ENCODE data around the gene ANKRD27.

Gene ANKRD27

GRCh38 chr19:32675720-32676185 lies 773 bp upstream of the ANKRD27 start, which contains the start of gene RGS9BP (continued):
- TF ChIP-seq TSHZ1 (tag by site-specific recombination; IDR thresholded peaks at IDR 0.05; ENCODE audit: borderline replicate concordance) (no peak), ZNF529 (tag by site-specific recombination; IDR thresholded peaks at IDR 0.05; ENCODE audit: insufficient replicate concordance) (no peak), ZBTB8A (tag by site-specific recombination; IDR thresholded peaks at IDR 0.05) (peak; percentile 77; the same call in 1 of the 2 replicates), ZNF211 (tag by site-specific recombination; IDR thresholded peaks at IDR 0.05; ENCODE audit: low read depth) (no peak), ZSCAN16 (tag by site-specific recombination; IDR thresholded peaks at IDR 0.05) (peak; percentile 17; the same call in 1 of the 2 replicates), ZNF747 (tag by site-specific recombination; IDR thresholded peaks at IDR 0.05) (no peak), ZNF10 (tag by site-specific recombination; IDR thresholded peaks at IDR 0.05) (peak; percentile 50; the same call in 1 of the 2 replicates), ZNF707 (tag by site-specific recombination; IDR thresholded peaks at IDR 0.05) (no peak), ZNF223 (tag by site-specific recombination; IDR thresholded peaks at IDR 0.05) (no peak), ZNF473 (tag by site-specific recombination; IDR thresholded peaks at IDR 0.05) (no peak), ZNF585B (tag by site-specific recombination; IDR thresholded peaks at IDR 0.05) (no peak), ZSCAN23 (tag by site-specific recombination; IDR thresholded peaks at IDR 0.05) (no peak), PRDM1 (tag by site-specific recombination; IDR thresholded peaks at IDR 0.05) (no peak), ZNF174 (tag by site-specific recombination; IDR thresholded peaks at IDR 0.05) (no peak), BCL11A (tag by site-specific recombination; IDR thresholded peaks at IDR 0.05; ENCODE audit: low read depth) (no peak), ZNF596 (tag by site-specific recombination; IDR thresholded peaks at IDR 0.05) (0 out of 2 replicates have a peak, but pooled peaks have one; percentile 56), ZNF664 (tag by site-specific recombination; IDR thresholded peaks at IDR 0.05) (no peak), PRDM4 (tag by site-specific recombination; IDR thresholded peaks at IDR 0.05) (no peak; the same call in 1 of the 2 replicates), ZNF2 (tag by site-specific recombination; IDR thresholded peaks at IDR 0.05) (peak; percentile 56; the same call in 1 of the 2 replicates), ZNF280C (tag by site-specific recombination; IDR thresholded peaks at IDR 0.05) (no peak), ZNF513 (tag by site-specific recombination; IDR thresholded peaks at IDR 0.05) (no peak), TRIM28 (IDR thresholded peaks at IDR 0.05; ENCODE audit: borderline replicate concordance, low read length) (no peak), ZNF394 (tag by site-specific recombination; IDR thresholded peaks at IDR 0.05; ENCODE audit: borderline replicate concordance) (no peak), ZNF610 (tag by site-specific recombination; IDR thresholded peaks at IDR 0.05; ENCODE audit: borderline replicate concordance) (0 out of 2 replicates have a peak, but pooled peaks have one; percentile 15), ZNF23 (tag by site-specific recombination; IDR thresholded peaks at IDR 0.05; ENCODE audit: borderline replicate concordance) (no peak), PRDM6 (tag by site-specific recombination; IDR thresholded peaks at IDR 0.05) (no peak), FEZF1 (tag by site-specific recombination; IDR thresholded peaks at IDR 0.05) (no peak), ZNF266 (tag by site-specific recombination; IDR thresholded peaks at IDR 0.05; ENCODE audit: low read depth) (no peak), ZNF416 (tag by site-specific recombination; IDR thresholded peaks at IDR 0.05) (no peak), ZNF654 (tag by site-specific recombination; IDR thresholded peaks at IDR 0.05; ENCODE audit: low read depth) (no peak), ZNF239 (tag by site-specific recombination; IDR thresholded peaks at IDR 0.05) (no peak)

Measured in HEK293 (cell line).